ENCODE results near the gene AURKA.

The AURKA gene

GRCh38 chr20:56323206-56323605, 68.8 kb downstream of the AURKA start:
- H3K4me3 ChIP-seq: no peak overlapping the region
- no peaks in the 10 kb centered on the region for H3K9me3 ChIP-seq
- DNase-seq (ENCODE audit: low spot score in 2 of 2): no peak
- no peaks in the 10 kb centered on the region for H3K36me3 ChIP-seq (replicated peaks)
- H3K27me3 ChIP-seq (ENCODE audit: low read depth): peaks cover 3% of the 10 kb centered on the region; the same call in 1 of the 2 replicates
- in situ Hi-C loops (cut with MboI; ENCODE audit: low sequenced_read_pairs): no loop called here
- H3K4me1 ChIP-seq: no peaks in the 10 kb centered on the region

- H3K27me3 ChIP-seq (ENCODE audit: low read depth): peaks cover 3% of the 10 kb centered on the region; the same call in 1 of the 2 replicates
- no peaks in the 10 kb centered on the region for H3K4me1 ChIP-seq
- no peaks in the 10 kb centered on the region for H3K9me3 ChIP-seq
- DNase-seq (ENCODE audit: low spot score in 2 of 2): no peak
- H3K4me3 ChIP-seq: no peak overlapping the region
- in situ Hi-C loops (cut with MboI; ENCODE audit: low sequenced_read_pairs): no loop called here
- no peaks in the 10 kb centered on the region for H3K36me3 ChIP-seq (replicated peaks)
Observed at GRCh38 chr20:56322681-56323080, 69.3 kb downstream of the AURKA start.

Data from HAP-1 (cell line).